Right renal pelvis (tissue), 4 donors: ENCODE results near the gene DCDC2. TPM values are rescaled to one million over a fixed set of nuclear protein-coding genes. Genes with fewer than 3 reads are reported as not detected.
"Not testable (repeated sequence)": the region's sequence is repeated elsewhere in the genome, so short reads cannot be mapped to it uniquely, and the experiment has no call there.

Experiments
- DNase-seq, 4 donors: peaks; one replicate each; pipeline ENCODE4 v3.0.0-alpha.2; 2013; ENCODE audit warnings: low read depth in 4 of 4, low spot score in 3 of 4, missing footprints in 1 of 4
- polyA plus RNA-seq, 4 donors: library from polyadenylated mRNA; unstranded; fragments of 120-200 nt; gene quantifications; one replicate each; pipeline ENCODE4 v1.2.1, GENCODE V29; 2013; ENCODE audit not compliant: insufficient read length in 4 of 4

DCDC2 gene
- polyA plus RNA-seq, result 100 to 1,000 TPM in 3 of 4 donors, 10 to 100 TPM in 1; 93.1 to 146 (median 135) TPM

DNA sequence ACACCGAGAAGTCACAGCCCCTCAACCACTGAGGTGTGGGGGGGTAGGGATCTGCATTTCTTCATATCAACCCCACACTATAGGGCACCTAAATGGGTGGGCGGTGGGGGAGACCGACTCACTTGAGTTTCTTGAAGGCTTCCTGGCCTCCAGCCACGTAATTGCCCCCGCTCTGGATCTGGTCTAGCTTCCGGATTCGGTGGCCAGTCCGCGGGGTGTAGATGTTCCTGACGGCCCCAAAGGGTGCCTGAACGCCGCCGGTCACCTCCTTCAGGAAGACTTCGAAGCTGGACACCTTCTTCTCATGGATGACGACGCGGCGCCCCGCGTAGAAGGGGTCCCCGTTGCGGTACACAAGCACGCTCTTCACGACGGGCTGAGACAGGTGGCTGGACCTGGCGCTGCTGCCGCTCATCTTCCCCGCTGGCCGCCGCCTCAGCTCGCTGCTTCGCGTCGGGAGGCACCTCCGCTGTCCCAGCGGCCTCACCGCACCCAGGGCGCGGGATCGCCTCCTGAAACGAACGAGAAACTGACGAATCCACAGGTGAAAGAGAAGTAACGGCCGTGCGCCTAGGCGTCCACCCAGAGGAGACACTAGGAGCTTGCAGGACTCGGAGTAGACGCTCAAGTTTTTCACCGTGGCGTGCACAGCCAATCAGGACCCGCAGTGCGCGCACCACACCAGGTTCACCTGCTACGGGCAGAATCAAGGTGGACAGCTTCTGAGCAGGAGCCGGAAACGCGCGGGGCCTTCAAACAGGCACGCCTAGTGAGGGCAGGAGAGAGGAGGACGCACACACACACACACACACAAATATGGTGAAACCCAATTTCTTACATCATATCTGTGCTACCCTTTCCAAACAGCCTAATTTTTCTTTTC lies at the start of gene DCDC2:
TSS of gene DCDC2 (minus strand) at position 724 of the 883 bp plus-strand sequence. CDS start at position 415, 309 bp downstream.
- DNase-seq, result peak in 3 of 4 donors; percentile 52 to 61 (median 60)

DNA sequence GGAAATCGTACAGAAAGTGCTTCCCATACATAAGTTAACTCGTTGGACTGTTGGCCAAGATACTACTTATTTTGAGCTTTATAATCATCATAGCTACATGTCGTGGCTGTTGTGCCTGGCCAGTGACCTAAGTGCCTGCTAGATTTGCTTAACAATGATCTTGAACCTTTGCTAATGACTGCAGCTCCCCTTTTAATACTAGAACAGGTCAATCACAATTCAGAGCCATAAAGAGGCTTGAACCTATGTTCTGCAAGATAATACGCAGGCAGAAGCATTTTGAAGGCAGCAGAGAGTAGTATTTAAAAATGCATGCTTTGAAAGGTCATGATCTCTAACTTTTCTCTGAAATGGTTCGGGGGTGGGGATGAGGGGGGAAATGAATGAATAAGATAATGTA lies 47.4 kb upstream of the DCDC2 start:
- no peak for DNase-seq

DNA sequence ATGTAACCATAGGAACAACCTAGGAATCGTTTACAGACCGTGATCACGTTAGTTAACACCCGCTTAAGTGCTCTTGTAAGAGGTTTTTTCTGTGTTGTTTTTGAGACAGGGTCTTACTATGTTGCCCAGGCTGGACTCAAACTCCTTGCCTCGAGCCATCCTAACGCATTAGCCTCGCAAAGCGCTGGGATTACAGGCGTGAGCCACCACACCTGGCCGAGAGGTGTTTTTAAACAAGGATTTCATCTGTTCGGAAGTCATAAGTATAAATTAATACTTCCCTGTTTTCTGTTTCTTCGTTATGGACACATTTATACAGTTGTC lies 45.6 kb upstream of the DCDC2 start:
- no peak for DNase-seq

DNA sequence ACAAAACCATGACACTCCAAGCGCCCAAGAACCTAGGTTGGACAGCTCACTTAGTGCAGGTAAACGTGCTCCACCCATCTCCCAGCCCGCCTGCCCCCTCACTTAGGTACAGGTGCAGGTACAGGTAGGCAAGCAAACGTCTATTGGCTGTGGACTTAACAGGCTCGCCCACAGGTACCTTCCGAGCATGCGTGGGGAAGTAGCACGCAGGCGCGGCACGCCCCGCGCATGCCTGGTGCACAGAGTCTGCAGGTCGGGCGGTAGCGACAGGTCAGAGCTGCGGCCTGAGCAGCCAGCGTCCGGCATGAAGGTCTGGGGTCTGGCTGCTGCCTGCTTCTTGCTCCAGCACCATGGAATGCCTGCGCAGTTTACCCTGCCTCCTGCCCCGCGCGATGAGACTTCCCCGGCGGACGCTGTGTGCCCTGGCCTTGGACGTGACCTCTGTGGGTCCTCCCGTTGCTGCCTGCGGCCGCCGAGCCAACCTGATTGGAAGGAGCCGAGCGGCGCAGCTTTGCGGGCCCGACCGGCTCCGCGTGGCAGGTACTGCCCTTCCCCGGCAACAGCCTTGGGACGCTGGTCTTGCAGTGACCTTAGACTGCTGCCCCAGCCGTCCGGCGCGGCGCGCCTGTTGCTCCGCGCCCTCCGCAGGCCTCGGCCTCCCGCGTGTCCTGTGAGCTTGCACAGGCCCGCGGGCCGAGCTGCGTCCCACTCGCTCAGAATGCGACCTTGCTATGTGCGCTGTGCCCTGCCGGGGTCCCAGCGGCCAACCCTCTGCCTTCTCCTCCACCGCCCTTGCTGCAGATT lies 45.0 kb upstream of the DCDC2 start, which contains the start of gene MRS2:
TSS of gene MRS2 (plus strand) at position 240 of the 804 bp plus-strand sequence. CDS start at position 351, 111 bp downstream.
- DNase-seq, result peak; percentile 72 to 82 (median 75)

DNA sequence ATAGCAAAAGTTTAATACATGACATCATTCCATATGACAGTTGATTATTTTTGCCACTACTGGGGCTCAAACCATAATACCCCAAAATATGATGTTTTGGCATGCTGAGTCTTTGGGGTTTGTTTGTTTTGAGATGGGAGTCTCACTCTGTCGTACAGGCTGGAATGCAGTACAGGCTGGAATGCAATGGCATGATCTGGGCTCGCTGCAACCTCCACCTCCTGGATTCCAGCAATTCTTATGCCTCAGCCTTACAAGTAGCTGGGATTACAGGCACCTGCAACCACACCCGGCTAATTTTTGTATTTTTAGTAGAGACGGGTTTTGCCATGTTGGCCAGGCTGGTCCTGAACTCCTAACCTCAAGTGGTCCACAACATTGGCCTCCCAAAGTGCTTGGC lies 43.6 kb upstream of the DCDC2 start:
- no peak for DNase-seq

DNA sequence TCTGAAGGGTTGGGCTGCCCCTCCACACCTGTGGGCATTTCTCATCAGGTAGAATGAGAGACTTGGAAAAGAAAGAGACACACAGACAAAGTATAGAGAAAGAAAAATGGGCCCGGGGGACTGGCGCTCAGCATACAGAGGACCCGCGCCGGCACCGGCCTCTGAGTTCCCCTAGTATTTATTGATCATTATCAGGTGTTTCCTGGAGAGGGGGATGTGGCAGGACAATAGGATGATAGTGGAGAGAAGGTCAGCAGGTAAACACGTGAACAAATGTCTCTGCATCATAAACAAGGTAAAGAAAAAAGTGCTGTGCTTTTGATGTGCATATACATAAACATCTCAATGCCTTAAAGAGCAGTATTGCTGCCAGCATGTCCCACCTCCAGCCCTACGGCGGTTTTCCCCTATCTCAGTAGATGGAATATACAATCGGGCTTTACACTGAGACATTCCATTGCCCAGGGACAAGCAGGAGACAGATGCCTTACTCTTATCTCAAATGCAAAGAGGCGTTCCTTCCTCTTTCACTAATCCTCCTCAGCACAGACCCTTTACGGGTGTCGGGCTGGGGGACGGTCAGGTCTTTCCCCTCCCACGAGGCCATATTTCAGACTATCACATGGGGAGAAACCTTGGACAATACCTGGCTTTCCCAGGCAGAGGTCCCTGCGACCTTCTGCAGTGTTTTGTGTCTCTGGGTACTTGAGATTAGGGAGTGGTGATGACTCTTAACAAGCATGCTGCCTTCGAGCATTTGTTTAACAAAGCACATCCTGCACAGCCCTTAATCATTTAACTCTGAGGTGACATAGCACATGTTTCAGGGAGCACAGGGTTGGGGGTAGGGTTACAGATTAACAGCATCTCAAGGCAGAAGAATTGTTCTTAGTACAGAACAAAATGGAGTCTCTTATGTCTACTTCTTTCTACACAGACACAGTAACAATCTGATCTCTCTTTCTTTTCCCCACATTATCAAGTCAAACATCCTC lies 42.5 kb upstream of the DCDC2 start:
- not testable (repeated sequence) for DNase-seq

DNA sequence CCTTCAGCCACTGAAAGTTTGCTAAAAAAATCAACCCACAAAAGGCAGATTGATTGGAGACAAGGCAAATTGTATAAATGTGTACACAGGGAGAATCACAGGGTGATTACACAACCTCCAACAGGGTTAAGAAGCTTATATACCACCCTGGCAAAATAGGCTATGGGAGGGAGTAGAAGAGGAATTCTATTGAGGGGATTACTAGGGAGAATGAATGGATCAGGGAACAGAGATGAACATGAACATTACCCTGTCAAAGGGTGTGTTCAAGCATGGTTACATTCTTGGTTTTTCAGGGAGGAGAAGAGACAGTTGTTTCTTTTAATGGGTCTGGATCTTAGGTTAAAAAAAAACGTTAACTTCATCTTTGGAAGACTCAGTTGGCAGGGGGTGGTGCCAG lies 39.8 kb upstream of the DCDC2 start:
- no peak for DNase-seq

DNA sequence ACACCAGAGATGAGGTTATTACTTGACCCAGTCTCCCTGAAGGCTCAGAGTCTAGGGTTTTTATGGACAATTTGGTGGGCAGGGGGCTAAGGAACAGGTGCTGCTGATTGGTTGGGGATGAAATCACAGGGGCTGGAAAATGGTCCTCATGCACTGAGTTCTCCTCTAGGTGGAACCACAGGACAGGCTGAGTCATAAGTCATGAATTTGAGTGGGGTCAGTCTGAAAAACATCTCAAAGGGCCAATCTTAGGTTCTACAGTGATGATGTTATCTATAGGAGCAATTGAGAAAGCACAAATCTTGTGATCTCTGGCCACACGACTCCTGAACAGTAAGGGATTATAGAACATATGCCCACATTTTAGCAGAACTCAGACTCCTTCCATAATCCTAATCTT lies 39.0 kb upstream of the DCDC2 start:
- no peak for DNase-seq

DNA sequence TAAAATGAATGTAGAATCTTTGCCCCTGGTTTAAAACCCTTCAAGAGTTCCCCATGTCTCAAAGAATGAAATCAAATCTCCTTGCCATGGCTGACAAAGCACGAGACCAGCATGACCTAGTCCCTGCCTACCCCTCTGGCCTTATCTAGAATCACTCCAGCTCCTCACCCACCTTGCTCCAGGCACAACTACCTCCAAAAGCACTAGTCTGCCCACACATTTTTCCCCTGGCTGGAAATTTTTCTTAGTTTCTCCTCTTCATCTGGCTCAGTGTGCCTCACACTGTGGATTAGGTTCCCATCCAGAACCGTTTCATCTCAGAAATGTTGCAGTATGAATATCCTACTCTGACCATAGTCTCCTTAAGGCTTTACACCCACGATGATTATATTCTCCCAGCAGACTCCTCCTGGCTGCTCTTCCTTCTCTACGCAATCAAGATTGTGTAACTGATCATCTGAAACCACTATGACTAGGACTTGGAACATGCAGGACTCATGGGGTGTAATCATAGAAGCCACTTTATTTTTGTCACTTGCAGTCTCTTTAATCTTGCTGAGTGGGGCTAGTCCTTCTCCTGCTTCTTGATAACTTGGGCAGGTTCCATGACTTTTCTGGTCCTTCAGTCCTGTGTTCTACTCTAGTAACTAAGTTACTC lies 37.0 kb upstream of the DCDC2 start:
- DNase-seq, result no peak

DNA sequence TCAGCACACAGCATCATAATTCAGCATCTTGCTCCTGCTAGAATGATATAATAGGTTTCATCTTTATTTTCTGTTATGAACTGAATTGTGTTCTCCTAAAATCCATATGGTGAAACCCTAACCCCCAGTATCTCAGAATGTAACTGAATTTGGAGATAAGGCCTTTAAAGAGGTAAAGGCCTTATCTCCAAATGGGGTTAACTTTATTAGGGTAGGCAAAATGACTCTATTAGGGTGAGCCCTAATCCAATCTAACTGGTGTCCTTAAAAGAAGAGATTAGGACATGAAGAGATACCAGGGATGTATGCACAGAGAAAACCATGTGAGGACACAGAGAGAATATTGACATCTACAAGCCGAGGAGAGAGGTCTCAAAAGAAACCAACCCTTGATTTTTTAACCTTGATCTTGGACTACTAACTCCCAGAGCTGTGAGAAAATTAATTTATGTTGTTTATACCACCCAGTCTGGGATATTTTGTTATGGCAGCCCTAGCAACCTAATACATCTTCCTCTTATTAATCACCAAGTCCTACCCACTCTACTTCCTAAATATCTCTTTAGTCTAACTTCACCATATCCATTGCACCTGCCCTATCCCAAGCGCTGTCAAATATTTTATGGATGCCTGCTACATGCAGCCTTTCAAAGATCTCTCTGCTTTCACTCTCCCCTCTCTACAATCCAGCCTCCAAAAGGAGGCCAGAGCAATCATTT lies 36.4 kb upstream of the DCDC2 start:
- no peak for DNase-seq

DNA sequence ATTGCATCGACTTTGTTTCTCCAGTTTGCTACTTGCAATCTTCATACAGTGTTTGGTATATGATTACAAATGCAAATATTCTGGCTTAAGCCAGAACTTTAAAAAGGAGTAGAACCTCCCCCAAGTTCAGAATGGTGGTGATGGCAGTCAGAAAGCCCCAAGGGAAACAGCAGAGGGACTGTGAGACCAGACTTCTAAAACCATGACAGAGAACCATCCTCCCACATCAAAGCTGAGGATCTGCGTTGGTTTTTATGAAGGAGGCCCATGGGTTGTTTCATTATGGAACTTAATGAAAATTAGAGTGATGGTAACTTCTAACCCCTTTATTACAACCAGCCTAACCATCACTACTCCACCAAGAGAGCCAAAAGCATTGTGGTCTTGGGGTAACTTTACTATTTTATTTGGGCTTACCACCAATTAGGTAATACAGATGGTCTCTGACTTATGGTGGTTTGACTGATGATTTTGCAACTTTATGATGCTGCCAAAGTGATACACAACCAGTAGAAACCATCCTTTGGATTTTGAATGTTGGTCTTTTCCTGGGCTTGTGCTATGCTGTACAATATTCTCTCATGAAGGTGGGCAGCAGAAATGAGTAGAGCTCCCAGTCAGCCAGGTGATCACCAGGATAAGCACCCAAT lies 34.0 kb upstream of the DCDC2 start:
- DNase-seq, result no peak

DNA sequence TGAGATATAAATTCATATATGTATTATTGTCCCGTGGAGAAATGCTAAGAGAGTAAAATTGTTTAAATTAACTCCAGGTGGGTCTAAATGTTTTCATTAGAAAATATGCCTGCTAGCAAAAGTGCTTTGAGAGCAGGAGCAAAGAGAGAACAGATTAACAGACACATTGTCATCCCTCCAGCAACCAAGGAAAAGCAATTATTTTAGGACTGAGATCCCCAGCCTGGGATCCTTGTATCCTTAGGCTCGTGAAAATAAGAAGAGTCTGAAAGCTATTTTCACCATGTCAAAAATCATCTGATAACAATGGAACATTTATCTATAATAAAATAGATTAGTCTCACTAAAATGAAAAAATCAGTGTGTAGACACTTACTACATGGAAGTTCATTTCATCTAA lies 33.3 kb upstream of the DCDC2 start:
- no peak for DNase-seq

DNA sequence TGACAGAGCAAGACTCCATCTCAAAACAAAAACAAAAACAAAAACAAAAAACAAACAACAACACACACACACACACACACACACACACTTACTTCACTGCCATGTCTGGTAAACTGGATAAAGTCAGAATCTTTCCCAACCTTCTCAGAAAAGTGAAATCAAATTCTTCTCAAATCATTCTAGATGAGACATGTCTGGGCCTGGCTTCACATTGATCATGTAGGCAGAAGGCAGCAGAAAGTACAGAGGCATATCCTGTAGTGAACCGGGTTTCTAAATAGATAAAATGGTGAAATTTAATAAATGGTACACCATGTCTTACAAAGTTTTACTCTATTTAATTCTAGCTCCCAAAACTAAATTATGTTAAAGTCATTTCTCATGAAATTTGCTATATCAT lies 30.0 kb upstream of the DCDC2 start:
- DNase-seq, result no peak

DNA sequence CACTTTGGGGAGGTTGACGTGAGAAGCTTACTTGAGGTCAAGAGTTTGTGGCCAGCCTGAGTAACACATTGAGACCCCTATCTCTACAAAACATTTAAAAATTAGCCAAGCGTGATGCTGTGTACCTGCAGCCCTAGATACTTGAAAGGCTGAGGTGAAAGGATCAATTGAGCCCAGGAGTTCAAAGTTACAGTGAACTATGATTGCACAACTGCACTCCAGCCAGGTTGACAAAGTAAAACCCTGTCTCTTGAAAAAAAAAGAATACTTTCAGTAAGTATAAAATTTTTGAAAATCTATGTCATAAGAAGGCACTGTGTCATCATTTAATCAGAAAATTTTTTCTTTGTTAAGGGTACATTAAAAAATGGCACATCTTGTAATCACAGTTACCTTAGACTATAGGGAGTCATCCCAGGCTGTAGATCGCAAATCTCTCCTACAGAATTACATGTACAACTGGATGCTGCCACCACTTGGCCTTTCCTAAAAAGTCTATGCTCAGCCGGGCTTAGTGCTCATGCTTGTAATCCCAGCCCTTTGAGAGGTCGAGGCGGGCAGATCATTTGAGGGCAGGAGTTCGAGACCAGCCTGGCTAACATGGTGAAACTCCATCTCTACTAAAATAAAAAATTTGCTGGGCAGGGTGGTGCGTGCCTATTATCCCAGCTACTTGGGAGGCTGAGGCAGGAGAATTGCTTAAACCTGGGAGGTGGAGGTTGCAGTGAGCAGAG lies 27.8 kb upstream of the DCDC2 start:
- no peak for DNase-seq

DNA sequence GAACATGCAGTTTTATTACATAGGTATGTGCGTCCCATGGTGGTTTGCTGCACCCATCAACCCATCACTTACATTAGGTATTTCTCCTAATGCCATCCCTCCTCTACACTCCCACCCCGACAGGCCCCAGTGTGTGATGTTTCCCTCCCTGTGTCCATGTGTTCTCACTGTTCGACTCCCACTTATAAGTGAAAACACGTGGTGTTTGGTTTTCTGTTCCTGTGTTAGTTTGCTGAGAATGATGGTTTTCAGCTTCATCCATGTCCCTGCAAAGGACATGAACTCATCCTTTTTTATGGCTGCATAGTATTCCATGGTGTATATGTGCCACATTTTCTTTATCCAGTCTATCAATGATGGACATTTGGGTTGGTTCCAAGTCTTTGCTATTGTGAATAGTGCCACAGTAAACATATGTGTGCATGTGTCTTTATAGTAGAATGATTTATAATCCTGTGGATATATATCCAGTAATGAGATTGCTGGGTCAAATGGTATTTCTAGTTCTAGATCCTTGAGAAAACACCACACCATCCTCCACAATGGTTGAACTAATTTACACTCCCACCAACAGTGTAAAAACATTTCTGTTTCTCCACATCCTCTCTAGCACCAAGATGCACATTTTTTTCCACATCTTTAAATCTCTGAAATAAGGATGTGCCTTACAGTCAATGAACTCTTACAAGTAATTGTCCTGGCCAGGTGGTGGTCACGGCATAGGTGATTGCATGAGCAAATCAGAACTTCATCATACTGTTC lies 26.7 kb upstream of the DCDC2 start:
- not testable (repeated sequence) for DNase-seq

DNA sequence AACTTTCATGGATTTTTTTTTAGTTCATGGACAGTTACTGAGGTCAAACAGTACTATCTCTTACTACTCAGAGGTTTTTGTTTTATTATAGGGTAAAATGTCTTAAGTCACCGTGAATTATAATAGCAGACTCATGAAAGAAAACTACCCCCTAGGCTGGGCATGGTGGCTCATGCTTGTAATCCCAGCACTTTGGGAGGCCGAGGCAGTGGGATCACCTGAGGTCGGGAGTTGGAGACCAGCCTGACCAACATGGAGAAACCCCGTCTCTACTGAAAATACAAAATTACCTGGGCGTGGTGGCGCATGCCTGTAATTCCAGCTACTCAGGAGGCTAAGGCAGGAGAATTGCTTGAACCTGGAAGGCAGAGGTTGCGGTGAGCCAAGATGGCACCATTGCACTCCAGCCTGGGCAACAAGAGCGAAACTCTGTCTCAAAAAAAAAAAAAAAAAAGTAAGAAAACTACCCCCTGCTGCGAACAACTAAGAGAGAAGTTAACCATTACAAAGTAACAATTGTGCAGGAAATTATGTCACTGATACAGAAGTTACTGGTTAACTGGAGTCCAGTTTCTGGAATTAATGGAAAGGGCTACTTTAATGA lies 25.1 kb upstream of the DCDC2 start:
- not testable (repeated sequence) for DNase-seq

DNA sequence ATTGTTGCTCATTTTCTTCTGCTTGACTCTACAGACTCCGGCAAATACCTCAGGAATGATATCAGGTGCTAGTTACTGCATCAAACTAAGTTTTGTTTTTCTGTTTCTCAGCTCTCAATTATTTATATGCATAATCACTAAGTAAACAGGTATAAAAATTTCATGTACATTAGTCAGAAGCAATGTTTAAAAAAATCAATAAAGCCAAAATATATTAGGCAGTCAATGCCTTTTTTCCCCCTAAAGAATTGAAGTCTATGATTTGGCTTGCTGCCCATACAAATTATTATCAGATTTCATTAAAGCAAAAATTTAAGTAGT lies 24.3 kb upstream of the DCDC2 start:
- DNase-seq, result no peak
